Myometrial cell (primary cell): Measurements from ENCODE around the gene FZD4. TPM values are rescaled to one million over a fixed set of nuclear protein-coding genes. Genes with fewer than 3 reads are reported as not detected.

ENCODE experiments used
- total RNA-seq: library from RNA; depleted of rRNA; stranded (reverse); fragments of >200 nt; gene quantifications from 2 replicates; pipeline ENCODE4 v1.2.3, GENCODE V29; 2015

Gene FZD4
- 21.0 and 24.3 TPM in 2 replicates for total RNA-seq

DNA sequence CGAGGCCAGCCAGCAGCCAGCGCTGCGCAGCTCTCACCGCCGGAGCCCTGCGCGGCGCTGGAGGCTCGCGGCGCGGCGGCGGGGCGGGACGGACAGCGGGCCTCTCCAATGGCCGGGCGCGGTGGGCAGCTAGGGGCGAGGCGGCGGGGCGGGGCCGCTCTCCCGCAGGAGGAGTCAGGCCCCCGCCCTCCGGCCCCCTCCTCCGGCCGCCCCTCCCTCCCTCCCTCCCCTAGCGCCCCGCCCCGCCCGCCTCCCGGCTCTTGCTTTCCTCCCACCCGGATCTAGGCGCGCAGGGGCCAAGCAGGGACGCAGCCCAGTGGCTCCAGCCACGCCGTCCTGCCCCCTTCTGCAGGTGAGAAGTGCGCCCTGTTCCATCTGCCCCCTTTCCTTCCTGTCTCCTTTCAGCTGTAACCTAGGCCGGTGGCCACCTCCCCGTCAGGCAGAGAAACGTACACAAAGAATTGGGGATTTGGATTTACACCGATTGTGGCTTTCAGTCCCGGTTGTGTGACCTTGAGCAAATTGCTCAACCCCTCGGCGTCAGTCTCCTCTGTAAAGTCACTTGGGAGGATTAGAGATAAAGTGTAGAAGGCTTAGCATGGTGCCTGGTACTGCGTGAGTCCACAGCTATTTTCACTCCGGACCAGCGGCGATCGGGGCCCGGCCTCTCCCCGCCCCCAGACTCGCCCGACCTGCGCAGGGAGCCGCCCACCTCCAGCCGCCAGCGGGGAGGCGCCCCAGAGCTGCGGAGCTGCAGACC is at the start of gene FZD4:
Gene FZD4, minus strand, starts transcription at position 35 of the 760 bp plus-strand sequence. CDS start 310 bp downstream, outside the sequence.

Other genes with a start within 250 kb of the FZD4 start
- gene PRSS23, start 154.9 kb downstream of the FZD4 start, total RNA-seq = 90.4 and 130 TPM in 2 replicates
- 20.8 and 35.6 TPM in 2 replicates for gene TMEM135, start 82.5 kb upstream of the FZD4 start, total RNA-seq